Activated CD4-positive, alpha-beta T cell treated with anti-CD3 and anti-CD28 coated beads, Interleukin-2, amount 50 U/mL, for 24 hours (primary cell): ENCODE results near the gene FBN3.
"Not testable (repeated sequence)": the region's sequence is repeated elsewhere in the genome, so short reads cannot be mapped to it uniquely, and the experiment has no call there.

ENCODE experiments used
- DNase-seq, 2 donors: peaks; one replicate each; pipeline ENCODE4 v3.0.0-alpha.2; 2020; ENCODE audit warnings: low read depth in 1 of 2, low spot score in 1 of 2

Gene FBN3

DNA sequence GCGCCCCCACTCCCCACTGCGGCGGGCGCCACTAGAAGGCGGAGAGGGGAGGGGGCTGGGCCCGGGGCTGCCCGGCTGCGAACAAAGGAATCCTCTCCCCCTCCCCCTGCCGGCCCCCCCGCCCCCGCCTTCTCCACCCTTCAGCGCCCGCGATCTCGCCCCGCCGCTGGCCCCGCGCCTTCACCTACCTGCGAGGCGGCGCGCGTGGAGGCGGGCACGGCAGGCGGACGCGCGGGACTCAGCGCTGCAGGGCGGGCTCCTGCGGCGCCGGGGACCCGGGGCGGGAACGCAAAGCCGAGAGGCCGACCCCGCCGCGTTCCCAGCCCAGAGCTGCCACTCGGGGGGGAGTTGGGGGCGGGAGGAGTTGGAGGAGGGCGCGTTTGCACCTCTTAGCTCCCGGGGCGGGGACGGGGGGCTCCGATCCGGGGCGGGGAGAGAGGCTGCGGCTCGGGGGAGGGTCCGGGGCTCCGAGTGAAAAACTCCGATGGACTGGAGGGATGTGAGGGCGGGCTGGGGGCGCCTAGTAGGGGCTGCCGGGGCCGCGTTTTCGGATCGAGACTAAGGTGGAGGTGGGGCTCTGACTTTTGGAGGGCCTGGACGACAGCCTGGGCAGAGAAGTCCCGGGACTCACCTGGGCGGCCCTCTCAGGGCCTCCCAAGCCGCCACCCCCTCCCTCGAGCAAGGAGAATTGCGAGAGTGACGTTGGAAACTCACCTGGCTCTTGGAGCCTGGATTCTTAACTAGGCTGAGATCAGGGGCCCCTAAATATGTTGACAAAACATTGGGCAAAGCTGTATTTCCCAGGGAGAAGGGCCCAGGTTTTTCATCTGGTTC lies at the start of gene FBN3:
FBN3 (minus strand) TSS at position 332 of the 834 bp plus-strand sequence. CDS start 2,112 bp downstream, outside the sequence.
- no peak for DNase-seq

- no peak for DNase-seq
Observed at GRCh38 chr19:8196271-8196927, 47.0 kb upstream of the FBN3 start.

- DNase-seq = peak in 1 of 2 donors; percentile 6
Observed at GRCh38 chr19:8194528-8195267, 45.3 kb upstream of the FBN3 start.

DNA sequence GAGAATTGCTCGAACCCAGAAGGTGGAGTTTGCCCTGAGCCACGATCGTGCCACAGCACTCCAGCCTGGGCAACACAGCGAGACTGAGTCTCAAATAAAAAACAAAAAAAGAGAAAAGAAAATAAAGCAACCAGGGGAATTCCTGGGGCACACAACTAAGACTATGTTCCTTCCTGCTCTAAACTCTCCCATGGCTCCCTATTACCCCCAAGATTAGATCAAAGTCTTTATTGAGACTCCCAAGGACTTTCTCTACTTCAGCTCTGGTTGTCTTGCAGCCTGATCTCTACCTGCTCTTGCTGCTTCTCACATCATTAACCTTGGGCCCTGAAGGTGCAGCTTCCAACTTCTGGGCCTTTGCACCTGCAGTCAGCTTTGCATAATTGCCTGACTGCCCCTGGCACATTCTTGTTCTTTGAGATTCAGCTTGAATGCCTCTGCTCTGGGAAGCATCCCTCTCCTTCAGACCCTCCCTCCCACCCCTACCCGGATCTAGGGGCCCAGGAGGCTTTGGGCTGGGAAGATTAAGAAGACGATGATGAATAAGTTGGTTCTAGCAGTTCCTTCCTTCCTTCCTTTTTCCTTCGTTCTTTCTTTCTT lies 42.9 kb upstream of the FBN3 start:
- no peak for DNase-seq

GRCh38 chr19:8185343-8186068 lies 36.1 kb upstream of the FBN3 start:
- no peak for DNase-seq

- DNase-seq = no peak
Observed at GRCh38 chr19:8184274-8184673, 34.9 kb upstream of the FBN3 start.

GRCh38 chr19:8180018-8180417 lies 30.6 kb upstream of the FBN3 start:
- no peak for DNase-seq

- no peak for DNase-seq
Observed at GRCh38 chr19:8174706-8175105, 25.3 kb upstream of the FBN3 start.

DNA sequence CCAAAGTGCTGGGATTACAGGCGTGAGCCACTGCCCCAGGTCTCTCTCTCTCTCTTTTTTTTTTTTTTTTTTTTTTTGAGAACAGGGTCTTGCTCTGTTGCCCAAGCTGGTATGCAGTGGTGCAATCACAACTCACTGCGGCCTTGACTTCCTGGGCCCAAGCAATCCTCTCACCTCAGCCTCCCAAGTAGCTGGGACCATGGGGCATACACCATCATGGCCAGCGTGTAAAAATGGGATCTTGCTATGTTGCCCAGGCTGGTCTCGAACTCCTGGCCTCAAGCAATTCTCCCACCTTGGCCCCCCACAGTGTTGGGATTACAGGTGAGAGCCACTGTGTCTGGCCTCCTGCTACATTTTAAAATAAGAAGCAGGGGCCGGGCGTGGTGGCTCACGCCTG lies 19.1 kb upstream of the FBN3 start:
- no peak for DNase-seq

DNA sequence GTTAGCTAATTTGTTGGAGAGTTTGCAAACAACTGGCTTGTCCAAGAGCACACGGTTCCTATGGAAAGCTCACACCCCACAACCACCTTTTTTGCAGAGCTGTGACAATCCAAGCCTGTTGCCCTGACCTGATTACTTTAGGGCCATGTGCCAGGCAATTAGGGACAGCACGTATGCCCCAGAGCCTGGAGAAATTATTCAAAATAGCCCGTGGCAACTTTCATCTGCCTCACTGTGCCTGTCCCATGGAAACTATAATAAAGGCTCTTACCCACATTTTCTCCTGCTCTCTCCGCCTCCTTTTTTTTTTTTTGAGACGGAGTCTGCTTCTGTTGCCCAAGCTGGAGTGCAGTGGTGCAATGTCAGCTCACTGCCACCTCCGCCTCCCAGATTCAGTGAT lies 18.6 kb upstream of the FBN3 start:
- DNase-seq = no peak

DNA sequence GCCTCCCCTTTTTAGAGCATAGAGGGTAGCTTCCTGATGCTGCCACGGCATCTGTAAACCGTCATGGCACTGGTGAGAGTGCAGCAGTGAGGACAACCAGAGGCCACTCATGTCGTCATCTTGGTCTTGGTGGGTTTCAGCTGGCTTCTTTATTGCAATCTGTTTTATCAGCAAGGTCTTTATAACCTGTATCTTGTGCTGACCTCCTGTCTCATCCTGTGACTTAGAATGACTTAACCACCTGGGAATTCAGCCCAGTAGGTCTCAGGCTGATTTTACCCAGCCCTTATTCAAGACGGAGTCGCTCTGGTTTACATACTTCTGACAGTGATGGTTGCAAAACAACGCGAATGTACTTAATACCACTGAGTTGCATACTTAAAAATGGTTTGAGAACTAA lies 14.4 kb upstream of the FBN3 start:
- no peak for DNase-seq

DNA sequence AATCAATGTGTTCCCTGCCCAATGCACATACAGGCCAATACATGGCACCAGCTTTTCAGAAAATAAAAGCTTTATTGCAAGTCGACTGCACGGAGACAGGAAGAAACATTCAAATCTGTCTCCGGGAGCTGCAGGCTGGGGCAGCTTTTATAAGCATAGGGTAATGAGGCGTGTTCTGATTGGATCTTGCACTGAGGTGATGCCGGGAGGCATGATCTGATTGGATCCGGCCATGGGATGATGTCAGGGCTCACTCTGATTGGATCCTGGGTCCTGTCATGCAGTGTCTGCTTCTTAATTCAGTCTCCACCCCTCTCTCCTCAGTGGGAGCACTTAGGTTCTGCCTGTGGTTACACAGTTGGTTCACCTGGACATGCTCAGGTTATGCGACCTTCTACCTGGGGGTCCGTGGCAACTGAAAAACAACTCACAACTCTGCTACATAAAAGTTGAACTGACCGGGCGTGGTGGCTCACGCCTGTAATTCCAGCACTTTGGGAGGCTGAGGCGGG lies 11.8 kb upstream of the FBN3 start:
- no peak for DNase-seq

GRCh38 chr19:8159322-8159721 lies 9.9 kb upstream of the FBN3 start:
- not testable (repeated sequence) for DNase-seq

- DNase-seq = peak in 1 of 2 donors; percentile 50
Observed at GRCh38 chr19:8158411-8159074, 9.2 kb upstream of the FBN3 start.

DNA sequence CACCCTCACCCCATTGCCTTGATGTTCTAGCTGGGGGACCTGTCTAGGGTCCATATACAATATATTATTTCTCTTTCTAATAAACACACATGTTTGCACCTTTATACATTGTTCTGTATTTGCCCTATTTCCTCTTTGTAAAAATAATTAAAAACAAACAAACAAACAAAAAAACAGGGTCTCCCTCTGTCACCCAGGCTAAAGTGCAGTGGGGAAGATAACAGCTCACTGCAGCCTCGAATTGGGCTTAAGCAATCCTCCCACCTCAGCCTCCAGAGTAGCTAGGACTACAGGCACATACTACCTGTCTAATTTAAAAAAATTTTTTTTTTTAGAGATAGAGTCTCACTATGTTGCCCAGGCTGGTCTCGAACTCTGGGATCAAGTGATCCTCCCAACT lies 5.9 kb upstream of the FBN3 start:
- DNase-seq = no peak

- DNase-seq = not testable (repeated sequence)
Observed at GRCh38 chr19:8154014-8154413, 4.6 kb upstream of the FBN3 start.

DNA sequence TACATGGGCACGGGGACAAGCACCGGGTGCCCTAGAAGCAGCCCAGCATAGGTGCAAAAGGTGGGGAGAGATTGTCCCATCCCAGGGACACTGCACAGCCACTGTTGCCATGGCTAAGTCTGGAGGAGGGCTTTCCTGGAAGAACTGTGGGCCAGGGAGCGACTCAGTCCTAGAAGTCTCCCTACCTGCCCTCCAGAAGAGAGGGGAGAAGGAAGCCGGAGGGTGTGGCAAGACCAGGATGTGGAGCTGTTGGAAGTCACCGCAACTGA lies 2.3 kb upstream of the FBN3 start:
- DNase-seq = no peak

DNA sequence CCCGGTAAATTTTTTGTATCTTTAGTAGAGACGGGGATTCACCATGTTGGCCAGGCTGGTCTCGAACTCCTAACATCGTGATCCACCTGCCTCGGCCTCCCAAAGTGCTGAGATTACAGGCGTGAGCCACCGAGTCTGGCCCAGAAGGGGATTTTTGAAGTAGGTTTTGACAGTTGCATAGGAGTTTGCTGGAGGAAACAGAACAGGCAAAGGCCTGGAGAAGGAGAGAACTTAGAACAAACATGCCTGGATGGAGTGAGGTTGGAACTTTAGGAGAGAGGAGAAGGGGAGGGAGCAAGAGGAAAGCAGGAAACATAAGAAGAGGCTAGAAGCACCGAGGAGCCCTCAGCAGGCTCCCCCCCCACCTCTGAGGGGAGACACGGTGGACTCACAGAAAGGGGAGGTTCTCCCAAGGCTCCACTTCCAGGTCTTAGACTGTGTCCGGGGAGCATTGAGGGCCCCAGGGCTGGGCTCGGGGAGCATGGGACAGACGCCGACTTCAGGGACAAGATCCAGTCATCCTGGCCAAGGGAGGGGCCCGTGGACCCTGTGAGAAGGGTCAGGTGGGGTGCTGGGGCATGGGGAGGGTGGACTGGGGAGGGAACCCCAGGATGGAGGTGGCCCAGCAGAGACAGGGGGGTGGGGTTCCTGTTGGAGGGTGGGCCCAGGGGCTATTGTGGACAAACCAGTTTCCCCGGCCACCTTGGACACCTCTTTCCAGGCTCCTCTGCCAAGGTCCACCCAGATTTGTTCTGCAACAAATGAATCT lies 1.8 kb upstream of the FBN3 start:
- DNase-seq = no peak

DNA sequence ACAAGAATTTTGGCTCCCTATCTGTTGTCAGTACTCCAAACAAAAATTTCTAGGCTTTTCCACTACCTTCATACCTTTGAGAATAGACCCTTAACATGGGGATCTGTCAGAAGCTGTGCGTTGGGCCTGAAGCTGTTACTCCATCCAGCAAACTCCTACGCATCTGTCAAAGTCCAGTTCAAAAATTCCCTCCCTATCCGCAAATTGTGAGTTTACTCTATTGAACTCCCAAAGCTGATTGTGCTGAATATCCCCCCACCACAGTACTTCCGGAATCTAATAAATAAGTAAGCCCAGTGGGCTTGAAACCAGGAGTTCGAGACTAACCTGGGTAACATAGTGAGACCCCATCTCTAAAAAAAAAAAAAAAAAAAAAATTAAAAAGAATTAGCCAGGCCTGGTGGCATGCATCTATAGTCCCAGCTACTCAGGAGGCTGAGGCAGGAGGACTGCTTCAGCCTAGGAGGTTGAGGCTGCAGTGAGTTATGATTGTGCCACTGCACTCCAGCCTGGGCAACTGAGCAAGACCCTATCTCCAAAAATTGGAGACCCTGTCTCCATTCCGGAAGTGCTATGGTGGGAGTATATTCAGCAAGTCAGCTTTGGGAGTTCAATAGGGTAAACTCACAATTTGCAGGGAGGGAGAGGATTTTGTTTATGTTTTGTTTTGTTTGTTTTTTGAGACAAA lies 930 bp upstream of the FBN3 start:
- no peak for DNase-seq
